ENCODE data around the gene KAT8. TPM values are rescaled to one million over a fixed set of nuclear protein-coding genes. Genes with fewer than 3 reads are reported as not detected.

The KAT8 gene
- total RNA-seq, 1 donor from 2014 or later: 113 TPM

DNA sequence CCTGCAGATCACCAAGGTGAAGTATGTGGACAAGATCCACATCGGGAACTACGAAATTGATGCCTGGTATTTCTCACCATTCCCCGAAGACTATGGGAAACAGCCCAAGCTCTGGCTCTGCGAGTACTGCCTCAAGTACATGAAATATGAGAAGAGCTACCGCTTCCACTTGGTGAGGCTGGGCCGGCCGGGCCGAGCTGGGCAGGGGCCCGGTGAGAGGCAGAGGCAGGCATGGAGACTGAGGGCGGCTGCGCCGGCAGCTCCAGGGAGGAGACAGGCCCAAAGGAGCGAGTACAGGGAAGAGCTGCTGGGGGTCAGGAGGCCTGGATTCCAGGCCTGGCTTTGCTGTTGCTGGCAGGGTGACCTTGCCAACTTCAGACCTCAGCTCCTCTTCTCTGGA, 9.7 kb downstream of the KAT8 start:
- H3K27ac ChIP-seq: peak overlapping the region in 1 of 2 donors; percentile 67
- H3K4me1 ChIP-seq: no peaks in the 10 kb centered on the region
- intact Hi-C loops (cut with DNase I): no loop called here
- peaks cover 50 to 95% of the 10 kb centered on the region in 2 donors for H3K36me3 ChIP-seq
- H3K27me3 ChIP-seq: no peaks in the 10 kb centered on the region
- no peaks in the 10 kb centered on the region for H3K9me3 ChIP-seq
- no peak for DNase-seq (ENCODE audit: low spot score in 2 of 2)
- TF ChIP-seq CTCF (IDR thresholded peaks at IDR 0.05): no peak
- H3K4me3 ChIP-seq: no peak overlapping the region

DNA sequence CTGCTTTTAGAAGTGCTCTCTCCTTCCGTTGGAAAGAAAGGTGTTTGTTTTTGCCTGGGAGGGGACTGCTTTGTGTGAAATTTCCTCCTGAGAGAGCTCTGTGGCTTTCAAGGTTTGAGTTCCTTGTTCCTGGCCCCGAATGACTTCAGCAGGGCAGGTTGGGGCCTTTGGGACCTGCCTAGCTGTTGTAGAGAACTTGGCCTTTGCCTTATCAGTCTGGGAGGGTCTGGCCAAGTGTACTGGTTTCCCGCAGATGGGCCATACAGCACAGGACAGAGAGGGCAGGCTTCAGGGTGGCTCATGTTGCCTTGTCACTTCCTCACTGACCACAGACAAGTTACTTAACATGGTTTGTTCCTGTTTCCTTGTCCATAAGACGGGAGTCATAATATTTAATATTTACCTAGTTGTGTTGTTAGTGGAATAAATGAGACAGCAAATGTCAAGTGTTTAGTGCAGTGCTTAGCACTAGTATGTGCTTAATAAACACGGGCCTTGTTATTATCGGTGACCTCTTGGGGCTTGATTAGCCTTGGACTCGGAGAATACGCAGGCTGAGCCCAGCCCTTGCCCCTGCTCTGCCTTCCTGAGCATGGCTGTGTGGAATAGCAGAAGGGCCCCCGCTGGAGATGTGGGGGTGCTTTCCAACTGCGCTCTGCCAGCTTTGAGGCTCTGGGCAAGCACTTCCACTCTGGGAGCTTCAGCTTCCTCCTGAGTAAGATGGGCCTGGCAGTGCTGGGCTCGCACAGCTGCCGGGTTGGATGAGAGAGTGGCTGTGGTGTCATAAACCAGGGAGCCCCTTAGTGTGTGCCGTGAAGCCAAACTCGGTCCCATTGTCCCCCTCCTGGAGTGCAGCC, 11.5 kb downstream of the KAT8 start:
- H3K4me1 ChIP-seq: no peaks in the 10 kb centered on the region
- no peak for TF ChIP-seq CTCF (IDR thresholded peaks at IDR 0.05)
- no peaks in the 10 kb centered on the region for H3K9me3 ChIP-seq
- H3K27ac ChIP-seq: peak overlapping the region; percentile 65 to 67
- DNase-seq (ENCODE audit: low spot score in 2 of 2): no peak
- H3K4me3 ChIP-seq: no peak overlapping the region
- intact Hi-C loops (cut with DNase I): no loop called here
- peaks cover 44 to 80% of the 10 kb centered on the region in 2 donors for H3K36me3 ChIP-seq
- H3K27me3 ChIP-seq: no peaks in the 10 kb centered on the region

DNA sequence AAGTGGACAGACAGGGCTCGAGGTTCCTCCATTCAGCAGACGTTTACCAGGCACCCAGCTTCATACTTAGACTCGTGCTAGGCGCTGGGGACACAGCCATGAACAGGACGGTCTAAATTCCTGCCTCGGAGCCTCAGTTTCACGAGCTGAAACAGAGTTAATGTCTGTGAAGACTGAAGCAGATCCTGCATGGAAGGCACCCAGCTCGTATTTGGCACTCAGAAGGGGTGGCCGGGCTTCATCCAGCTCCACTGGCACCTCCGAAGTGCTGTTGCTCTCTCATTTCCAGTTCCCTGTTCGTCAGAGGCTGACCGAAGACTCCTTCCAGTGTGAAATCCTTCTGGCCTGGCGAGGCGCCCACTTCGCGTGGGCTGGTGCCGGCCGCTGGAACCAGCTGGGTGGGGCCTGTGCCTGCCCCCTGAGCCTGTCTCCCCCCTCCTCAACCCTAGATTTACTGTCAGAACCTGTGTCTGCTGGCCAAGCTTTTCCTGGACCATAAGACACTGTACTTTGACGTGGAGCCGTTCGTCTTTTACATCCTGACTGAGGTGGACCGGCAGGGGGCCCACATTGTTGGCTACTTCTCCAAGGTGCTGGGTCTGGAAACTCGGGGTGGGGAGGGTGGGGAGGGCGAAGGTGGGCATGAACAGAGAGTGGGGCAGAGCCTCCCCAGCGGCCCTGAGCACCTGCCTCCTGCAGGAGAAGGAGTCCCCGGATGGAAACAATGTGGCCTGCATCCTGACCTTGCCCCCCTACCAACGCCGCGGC, 12.3 kb downstream of the KAT8 start:
- DNase-seq (ENCODE audit: low spot score in 2 of 2): no peak
- TF ChIP-seq CTCF (IDR thresholded peaks at IDR 0.05): no peak
- H3K27me3 ChIP-seq: no peaks in the 10 kb centered on the region
- H3K9me3 ChIP-seq: no peaks in the 10 kb centered on the region
- peaks cover 44 to 73% of the 10 kb centered on the region in 2 donors for H3K36me3 ChIP-seq
- no peaks in the 10 kb centered on the region for H3K4me1 ChIP-seq
- intact Hi-C loops (cut with DNase I): no loop called here
- no peak overlapping the region for H3K4me3 ChIP-seq
- H3K27ac ChIP-seq: peak overlapping the region; percentile 9 to 58

DNA sequence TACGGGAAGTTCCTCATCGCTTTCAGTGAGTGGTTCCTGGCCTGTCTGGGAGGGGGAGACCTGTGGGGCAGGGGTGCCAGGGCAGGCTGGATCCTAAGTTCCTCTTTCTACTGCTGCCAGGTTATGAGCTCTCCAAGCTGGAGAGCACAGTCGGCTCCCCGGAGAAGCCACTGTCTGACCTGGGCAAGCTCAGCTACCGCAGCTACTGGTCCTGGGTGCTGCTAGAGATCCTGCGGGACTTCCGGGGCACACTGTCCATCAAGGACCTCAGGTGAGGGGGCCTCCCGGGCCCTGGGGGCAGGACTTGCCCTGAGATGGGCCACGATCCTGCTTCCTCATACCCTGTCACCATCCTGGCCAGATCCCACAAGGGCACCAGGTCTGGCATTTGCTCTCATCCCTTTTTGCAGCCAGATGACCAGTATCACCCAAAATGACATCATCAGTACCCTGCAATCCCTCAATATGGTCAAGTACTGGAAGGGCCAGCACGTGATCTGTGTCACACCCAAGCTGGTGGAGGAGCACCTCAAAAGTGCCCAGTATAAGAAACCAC, 12.9 kb downstream of the KAT8 start:
- Histone ChIP-seq H3K4me1 (no peaks in the 10 kb centered on the region), H3K4me3 (no peak overlapping the region), H3K9me3 (no peaks in the 10 kb centered on the region), H3K27me3 (no peaks in the 10 kb centered on the region), H3K27ac (peak overlapping the region in 1 of 2 donors; percentile 58), H3K36me3 (peaks cover 44 to 68% of the 10 kb centered on the region in 2 donors)
- intact Hi-C loops (cut with DNase I): no loop called here
- TF ChIP-seq CTCF (IDR thresholded peaks at IDR 0.05): no peak
- no peak for DNase-seq (ENCODE audit: low spot score in 2 of 2)

DNA sequence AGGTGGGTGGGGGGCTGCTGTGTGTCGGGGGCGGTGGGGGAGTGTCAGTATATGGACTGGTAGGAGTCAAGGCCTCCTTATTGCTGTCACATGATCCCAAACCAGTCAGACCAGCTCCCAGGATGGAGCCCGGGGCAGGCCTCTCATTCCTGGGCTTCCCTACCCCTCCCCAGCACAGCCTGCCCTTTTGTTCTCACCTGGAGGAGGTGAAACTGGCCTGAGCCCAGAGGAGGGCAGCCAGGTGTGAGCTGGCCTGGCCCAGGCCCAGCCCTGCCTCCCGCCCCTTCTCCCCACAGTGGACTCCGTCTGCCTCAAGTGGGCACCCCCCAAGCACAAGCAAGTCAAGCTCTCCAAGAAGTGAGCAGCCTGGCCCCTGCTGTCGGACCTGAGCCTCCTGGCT, 13.4 kb downstream of the KAT8 start:
- peaks cover 44 to 63% of the 10 kb centered on the region in 2 donors for H3K36me3 ChIP-seq
- no peaks in the 10 kb centered on the region for H3K27me3 ChIP-seq
- DNase-seq (ENCODE audit: low spot score in 2 of 2): no peak
- intact Hi-C loops (cut with DNase I): no loop called here
- no peaks in the 10 kb centered on the region for H3K9me3 ChIP-seq
- TF ChIP-seq CTCF (IDR thresholded peaks at IDR 0.05): no peak
- no peak overlapping the region for H3K27ac ChIP-seq
- H3K4me3 ChIP-seq: no peak overlapping the region
- H3K4me1 ChIP-seq: no peaks in the 10 kb centered on the region
